Sigmoid colon (tissue), 7 donors: ENCODE data around the gene RORB. TPM values are rescaled to one million over a fixed set of nuclear protein-coding genes. Genes with fewer than 3 reads are reported as not detected.

Source experiments
- DNase-seq: peaks from one replicate; pipeline ENCODE4 v3.0.0-alpha.2; 2019
- H3K27ac ChIP-seq, 4 donors: fragments of 200-600 bp; sonication (generic); one replicate each; pipeline ENCODE4 v1.5.1; 2016 to 2019; ENCODE audit warnings: mild to moderate bottlenecking in 1 of 4
- H3K27me3 ChIP-seq, 3 donors: fragments of 200-600 bp; sonication (generic); one replicate each; pipeline ENCODE4 v1.5.1; 2019; ENCODE audit warnings: mild to moderate bottlenecking in 1 of 3
- H3K36me3 ChIP-seq, 4 donors: fragments of 200-600 bp; sonication (generic); one replicate each; pipeline ENCODE4 v1.5.1; 2016 to 2019
- H3K4me1 ChIP-seq, 4 donors: fragments of 200-600 bp; sonication (generic); one replicate each; pipeline ENCODE4 v1.5.1; 2017 to 2019
- H3K4me3 ChIP-seq, 4 donors: fragments of 200-600 bp; sonication (generic); one replicate each; pipeline ENCODE4 v1.5.1; 2017 to 2019; ENCODE audit warnings: mild to moderate bottlenecking in 2 of 4, moderate library complexity in 1 of 4
- H3K9me3 ChIP-seq, 4 donors: fragments of 200-600 bp in 3 of 4; sonication (generic) in 3 of 4; one replicate each; pipeline versions ENCODE4 v1.5.1 to v1.6.1; 2013 to 2019
- CTCF ChIP-seq, 4 experiments: fragments of 450-650 bp in 3 of 4; fragments of 200-600 bp in 1 of 4; IDR thresholded peaks; one replicate each; pipeline ENCODE4 v1.5.1; 2016 to 2019; ENCODE audit warnings: antibody characterized with exemption in 4 of 4, mild to moderate bottlenecking in 3 of 4, moderate library complexity in 2 of 4
- EP300 ChIP-seq, 4 donors: sonication (generic); formaldehyde crosslinking; IDR thresholded peaks; one replicate each; pipeline ENCODE4 v1.6.1; 2017; ENCODE audit warnings: antibody characterized with exemption in 4 of 4
- POLR2A ChIP-seq, 2 donors: fragments of 450-650 bp; IDR thresholded peaks; one replicate each; pipeline ENCODE4 v1.6.1; 2016; ENCODE audit warnings: antibody characterized with exemption in 2 of 2, mild to moderate bottlenecking in 2 of 2, moderate library complexity in 2 of 2
- POLR2AphosphoS5 ChIP-seq, 4 donors: sonication (generic); formaldehyde crosslinking; IDR thresholded peaks; one replicate each; pipeline ENCODE4 v1.6.1; 2017; ENCODE audit warnings: antibody characterized with exemption in 4 of 4
- WGBS, 2 donors: extraction: QIAGEN DNeasy Blood & Tissue Kit; methylation state at CpG; one replicate each; pipeline ENCODE4 v1.1.7; 2013; 5-methylcytosine and 5-hydroxymethylcytosine counted together
- intact Hi-C: fragments of 100-400 bp; cut with DNase I; formaldehyde crosslinking; loops from one replicate; pipeline ENCODE4 v1.15.1; 2023
- polyA plus RNA-seq, 3 donors: library from polyadenylated mRNA; stranded (reverse); fragments of 200-250 nt; gene quantifications; one replicate each; pipeline ENCODE4 v1.2.3, GENCODE V29; 2013
- total RNA-seq, 4 donors: library from RNA; depleted of rRNA; stranded (reverse); fragments of >200 nt; gene quantifications; one replicate each; pipeline ENCODE4 v1.1.0, GENCODE V29; 2016
- donor health status: healthy with polysubstance abuse.
- donor health status: Bipolar disorder and iron deficiency.
- donor health status: healthy.

The RORB gene
- total and polyA plus RNA-seq, 7 donors = 0.03 to 1.9 (median 0.82) TPM; not detected in 2

GRCh38 chr9:74573640-74574191 lies 76.6 kb downstream of the RORB start:
- 69 to 70% methylated on average over 8 of the region's 8 CpGs for WGBS, 2 donors

GRCh38 chr9:74576176-74576575 lies 79.0 kb downstream of the RORB start:
- Histone ChIP-seq H3K4me3 (no peak overlapping the region), H3K9me3 (no peaks in the 10 kb centered on the region), H3K27me3 (no peaks in the 10 kb centered on the region), H3K36me3 (no peaks in the 10 kb centered on the region), H3K27ac (no peak overlapping the region), H3K4me1 (no peaks in the 10 kb centered on the region)
- no peak for DNase-seq
- intact Hi-C loops = loop anchor here (10.0 kb wide), 1 partner anchor 839 kb away; no protein-coding TSS in a partner anchor
- TF ChIP-seq CTCF (IDR thresholded peaks at IDR 0.05) = no peak
- no peak for TF ChIP-seq POLR2A (IDR thresholded peaks at IDR 0.05)
- TF ChIP-seq POLR2AphosphoS5 (IDR thresholded peaks at IDR 0.05) = no peak
- TF ChIP-seq EP300 (IDR thresholded peaks at IDR 0.05) = no peak
- WGBS, 2 donors = 62 to 63% methylated on average over 1 of the region's 1 CpG

More at GRCh38 chr9:74573640-74574191, 76.6 kb downstream of the RORB start:
- TF ChIP-seq POLR2A (IDR thresholded peaks at IDR 0.05) (no peak), POLR2AphosphoS5 (IDR thresholded peaks at IDR 0.05) (no peak), CTCF (IDR thresholded peaks at IDR 0.05) (no peak), EP300 (IDR thresholded peaks at IDR 0.05) (no peak)
- intact Hi-C loops = loop anchor here (10.0 kb wide), 1 partner anchor 841 kb away; no protein-coding TSS in a partner anchor
- DNase-seq = no peak
- Histone ChIP-seq H3K27ac (no peak overlapping the region), H3K9me3 (no peaks in the 10 kb centered on the region), H3K36me3 (no peaks in the 10 kb centered on the region), H3K4me3 (no peak overlapping the region), H3K4me1 (no peaks in the 10 kb centered on the region), H3K27me3 (no peaks in the 10 kb centered on the region)

DNA sequence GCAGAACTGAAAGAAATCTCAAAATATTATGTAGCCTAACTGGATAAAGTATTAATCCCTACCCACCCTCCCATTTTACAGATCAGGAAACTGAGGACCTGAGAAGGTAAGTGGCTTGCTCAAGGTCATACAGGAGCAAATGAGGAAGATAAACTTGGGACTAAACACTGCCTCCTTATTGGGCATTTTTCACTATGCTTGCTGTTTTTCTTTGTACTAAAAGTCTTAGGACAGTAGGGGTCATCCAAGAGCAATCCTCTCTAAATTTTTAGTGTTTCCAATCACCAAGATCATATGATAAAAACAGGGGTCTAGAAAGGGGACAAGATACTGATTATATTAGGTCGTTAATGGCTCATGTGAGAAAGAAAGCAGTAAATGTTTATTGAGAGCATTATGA lies 80.8 kb downstream of the RORB start:
- WGBS, 2 donors = 6 to 33% methylated on average over 1 of the region's 1 CpG
- intact Hi-C loops = loop anchor here (10.0 kb wide), 1 partner anchor 837 kb away; no protein-coding TSS in a partner anchor
- no peak for TF ChIP-seq EP300 (IDR thresholded peaks at IDR 0.05)
- TF ChIP-seq POLR2AphosphoS5 (IDR thresholded peaks at IDR 0.05) = no peak
- no peak for TF ChIP-seq CTCF (IDR thresholded peaks at IDR 0.05)
- no peak for TF ChIP-seq POLR2A (IDR thresholded peaks at IDR 0.05)
- no peaks in the 10 kb centered on the region for H3K4me1 ChIP-seq
- no peaks in the 10 kb centered on the region for H3K9me3 ChIP-seq
- no peaks in the 10 kb centered on the region for H3K36me3 ChIP-seq
- H3K27ac ChIP-seq = no peak overlapping the region
- no peak overlapping the region for H3K4me3 ChIP-seq
- DNase-seq = no peak
- H3K27me3 ChIP-seq = no peaks in the 10 kb centered on the region

GRCh38 chr9:74589576-74589975 lies 92.4 kb downstream of the RORB start:
- Histone ChIP-seq H3K4me1 (no peaks in the 10 kb centered on the region), H3K9me3 (no peaks in the 10 kb centered on the region), H3K27me3 (no peaks in the 10 kb centered on the region), H3K4me3 (no peak overlapping the region), H3K27ac (no peak overlapping the region), H3K36me3 (no peaks in the 10 kb centered on the region)
- TF ChIP-seq POLR2AphosphoS5 (IDR thresholded peaks at IDR 0.05) = no peak
- TF ChIP-seq EP300 (IDR thresholded peaks at IDR 0.05) = no peak
- no peak for TF ChIP-seq CTCF (IDR thresholded peaks at IDR 0.05)
- no peak for TF ChIP-seq POLR2A (IDR thresholded peaks at IDR 0.05)
- 66 to 78% methylated on average over 5 of the region's 5 CpGs for WGBS, 2 donors
- no peak for DNase-seq
- intact Hi-C loops = no loop called here

- Histone ChIP-seq H3K9me3 (no peaks in the 10 kb centered on the region), H3K27ac (no peak overlapping the region), H3K36me3 (no peaks in the 10 kb centered on the region), H3K27me3 (no peaks in the 10 kb centered on the region), H3K4me1 (no peaks in the 10 kb centered on the region), H3K4me3 (no peak overlapping the region)
- intact Hi-C loops = no loop called here
- DNase-seq = no peak
- 36 to 65% methylated on average over 2 of the region's 2 CpGs for WGBS, 2 donors
- TF ChIP-seq POLR2A (IDR thresholded peaks at IDR 0.05) (no peak), CTCF (IDR thresholded peaks at IDR 0.05) (no peak), EP300 (IDR thresholded peaks at IDR 0.05) (no peak), POLR2AphosphoS5 (IDR thresholded peaks at IDR 0.05) (no peak)
Measured at GRCh38 chr9:74595286-74595685, 98.2 kb downstream of the RORB start.
